Parathyroid adenoma (tissue), 2 donors: ENCODE measurements around the gene SOCS1.

Experiments used
- H2AFZ ChIP-seq: fragments of 300-600 bp; sonication (generic); one replicate; pipeline ENCODE4 v1.7.0; 2017; ENCODE audit warnings: antibody characterized with exemption, mild to moderate bottlenecking
- H3K27ac ChIP-seq: fragments of 300-600 bp; sonication (generic); one replicate; pipeline ENCODE4 v1.7.0; 2017
- H3K27me3 ChIP-seq: fragments of 300-600 bp; sonication (generic); one replicate; pipeline ENCODE4 v1.7.0; 2017; ENCODE audit warnings: low read length; ENCODE audit not compliant: control insufficient read depth, insufficient read depth
- H3K36me3 ChIP-seq: fragments of 300-600 bp; sonication (generic); one replicate; pipeline ENCODE4 v1.7.0; 2017; ENCODE audit warnings: low read length; ENCODE audit not compliant: control insufficient read depth, insufficient read depth
- H3K4me1 ChIP-seq: fragments of 300-600 bp; sonication (generic); one replicate; pipeline ENCODE4 v1.7.0; 2017; ENCODE audit warnings: control low read depth
- H3K4me2 ChIP-seq: fragments of 300-600 bp; sonication (generic); one replicate; pipeline ENCODE4 v1.7.0; 2017; ENCODE audit warnings: low read length
- H3K4me3 ChIP-seq: fragments of 300-600 bp; sonication (generic); one replicate; pipeline ENCODE4 v1.7.0; 2017; ENCODE audit warnings: low read depth, low read length
- H3K79me2 ChIP-seq: fragments of 300-600 bp; sonication (generic); one replicate; pipeline ENCODE4 v1.7.0; 2017; ENCODE audit warnings: control low read depth
- H3K9ac ChIP-seq: fragments of 300-600 bp; sonication (generic); one replicate; pipeline ENCODE4 v1.7.0; 2017; ENCODE audit warnings: mild to moderate bottlenecking
- H3K9me3 ChIP-seq: fragments of 300-600 bp; sonication (generic); one replicate; pipeline ENCODE4 v1.7.0; 2017; ENCODE audit warnings: low read length; ENCODE audit not compliant: control insufficient read depth
- TF ChIP-seq, protein P1 (sequence below): fragments of 300-600 bp; sonication (generic); IDR thresholded peaks from one replicate; pipeline ENCODE4 v1.7.0; 2017; ENCODE audit warnings: antibody characterized with exemption, mild to moderate bottlenecking
- donor health status: primary hyperparathyroidism.

SOCS1 gene

DNA sequence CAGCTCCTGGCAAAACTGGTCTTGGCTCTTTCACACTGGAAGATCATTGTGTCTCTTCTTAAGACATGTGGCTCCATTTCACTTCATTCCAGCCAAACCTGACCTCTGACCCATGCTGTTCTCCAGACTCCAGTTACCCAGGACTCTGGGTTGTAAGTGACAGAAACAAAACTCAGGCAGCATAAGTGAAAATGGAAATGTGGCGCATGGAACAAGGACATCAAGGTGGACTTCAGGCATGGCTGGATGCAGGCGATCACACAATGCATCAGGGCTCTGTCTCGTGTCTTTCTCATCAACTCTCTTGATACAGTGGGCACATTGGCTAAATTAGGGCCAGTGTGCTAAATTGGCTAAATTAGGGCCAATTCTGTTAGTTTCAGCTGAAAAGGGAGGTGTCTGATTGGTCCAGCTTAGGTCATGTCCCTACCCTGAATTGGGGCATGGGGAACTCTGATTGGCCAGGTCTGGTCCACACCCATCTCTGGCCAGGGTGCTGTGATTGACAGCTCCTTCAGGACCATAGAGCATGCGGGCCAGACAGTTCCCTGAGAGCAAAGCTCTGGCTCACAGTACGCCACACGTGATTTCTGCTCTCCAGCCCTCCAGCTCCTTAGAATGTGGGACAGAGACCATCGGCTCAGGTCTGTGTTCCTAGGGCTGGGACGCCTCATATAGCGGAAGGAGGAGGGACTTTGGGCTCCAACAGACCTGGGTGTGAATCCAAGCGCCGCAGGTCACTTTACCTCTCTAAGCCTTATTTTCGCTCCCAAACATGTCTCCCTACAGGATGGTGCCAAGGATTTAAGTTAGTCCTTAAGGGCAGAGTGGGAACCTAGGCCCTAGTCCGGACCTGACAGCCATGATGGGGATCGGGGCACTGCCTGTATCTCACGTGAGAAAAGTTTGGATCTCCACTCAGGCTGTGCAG, 17.5 kb downstream of the SOCS1 start:
- Histone ChIP-seq H3K27me3 (no peaks in the 10 kb centered on the region), H3K9me3 (no peaks in the 10 kb centered on the region), H3K79me2 (no peaks in the 10 kb centered on the region), H3K4me3 (no peak overlapping the region), H3K36me3 (no peaks in the 10 kb centered on the region), H3K9ac (no peak overlapping the region), H3K4me1 (no peaks in the 10 kb centered on the region), H3K4me2 (no peak overlapping the region), H2AFZ (no peak overlapping the region), H3K27ac (no peak overlapping the region)
- TF ChIP-seq, protein P1, sequence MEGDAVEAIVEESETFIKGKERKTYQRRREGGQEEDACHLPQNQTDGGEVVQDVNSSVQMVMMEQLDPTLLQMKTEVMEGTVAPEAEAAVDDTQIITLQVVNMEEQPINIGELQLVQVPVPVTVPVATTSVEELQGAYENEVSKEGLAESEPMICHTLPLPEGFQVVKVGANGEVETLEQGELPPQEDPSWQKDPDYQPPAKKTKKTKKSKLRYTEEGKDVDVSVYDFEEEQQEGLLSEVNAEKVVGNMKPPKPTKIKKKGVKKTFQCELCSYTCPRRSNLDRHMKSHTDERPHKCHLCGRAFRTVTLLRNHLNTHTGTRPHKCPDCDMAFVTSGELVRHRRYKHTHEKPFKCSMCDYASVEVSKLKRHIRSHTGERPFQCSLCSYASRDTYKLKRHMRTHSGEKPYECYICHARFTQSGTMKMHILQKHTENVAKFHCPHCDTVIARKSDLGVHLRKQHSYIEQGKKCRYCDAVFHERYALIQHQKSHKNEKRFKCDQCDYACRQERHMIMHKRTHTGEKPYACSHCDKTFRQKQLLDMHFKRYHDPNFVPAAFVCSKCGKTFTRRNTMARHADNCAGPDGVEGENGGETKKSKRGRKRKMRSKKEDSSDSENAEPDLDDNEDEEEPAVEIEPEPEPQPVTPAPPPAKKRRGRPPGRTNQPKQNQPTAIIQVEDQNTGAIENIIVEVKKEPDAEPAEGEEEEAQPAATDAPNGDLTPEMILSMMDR = no peak

DNA sequence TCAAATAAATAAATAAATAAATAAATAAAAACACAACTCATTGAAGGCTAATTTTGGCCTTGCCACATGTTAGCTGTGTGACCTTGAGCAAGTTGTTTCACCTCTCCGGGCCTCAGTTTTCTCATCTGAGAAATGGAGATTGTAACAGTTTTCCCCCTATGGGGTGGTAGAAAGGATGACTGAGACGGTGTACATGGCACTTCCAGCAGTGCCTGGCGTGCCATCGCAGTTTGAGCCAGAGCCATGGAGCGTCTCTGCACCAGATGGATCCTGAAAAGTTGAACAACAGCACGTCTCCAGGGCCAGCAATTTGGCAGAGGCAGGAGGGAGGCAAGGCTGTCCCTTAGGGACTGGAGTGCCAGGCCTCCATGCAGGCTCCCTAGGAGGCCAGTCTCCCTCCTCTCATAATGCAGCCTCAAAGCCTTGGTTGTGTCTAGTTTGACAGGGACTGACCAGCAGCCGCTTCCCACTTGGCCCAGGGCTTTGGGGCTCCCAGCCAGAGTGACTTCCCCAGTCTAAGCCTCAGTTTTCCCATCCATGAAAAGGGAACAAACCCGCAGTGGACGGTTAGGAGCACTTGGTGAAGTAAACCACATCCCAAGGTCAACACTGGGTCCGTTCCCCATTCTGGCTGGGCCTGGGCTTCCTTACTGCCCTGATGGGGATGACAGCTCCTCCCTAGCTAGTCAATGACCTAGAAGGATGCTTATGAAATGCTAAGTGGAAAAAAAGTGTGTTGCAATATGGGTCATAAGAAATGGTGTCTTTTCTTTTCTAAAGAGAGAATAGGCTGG, 19.3 kb downstream of the SOCS1 start:
- H3K4me2 ChIP-seq = no peak overlapping the region
- no peak overlapping the region for H3K9ac ChIP-seq
- H3K79me2 ChIP-seq = no peaks in the 10 kb centered on the region
- H3K36me3 ChIP-seq = no peaks in the 10 kb centered on the region
- no peaks in the 10 kb centered on the region for H3K27me3 ChIP-seq
- no peak overlapping the region for H3K4me3 ChIP-seq
- no peak overlapping the region for H3K27ac ChIP-seq
- TF ChIP-seq, protein P1 = no peak
- no peak overlapping the region for H2AFZ ChIP-seq
- H3K9me3 ChIP-seq = no peaks in the 10 kb centered on the region
- H3K4me1 ChIP-seq = no peaks in the 10 kb centered on the region

- no peak overlapping the region for H3K27ac ChIP-seq
- no peak overlapping the region for H3K4me3 ChIP-seq
- no peaks in the 10 kb centered on the region for H3K36me3 ChIP-seq
- H3K79me2 ChIP-seq = no peaks in the 10 kb centered on the region
- no peak overlapping the region for H3K4me2 ChIP-seq
- H3K9me3 ChIP-seq = no peaks in the 10 kb centered on the region
- H2AFZ ChIP-seq = no peak overlapping the region
- no peaks in the 10 kb centered on the region for H3K4me1 ChIP-seq
- TF ChIP-seq, protein P1 = no peak
- no peak overlapping the region for H3K9ac ChIP-seq
- H3K27me3 ChIP-seq = no peaks in the 10 kb centered on the region
Observed at GRCh38 chr16:11235703-11235991, 20.4 kb downstream of the SOCS1 start.

DNA sequence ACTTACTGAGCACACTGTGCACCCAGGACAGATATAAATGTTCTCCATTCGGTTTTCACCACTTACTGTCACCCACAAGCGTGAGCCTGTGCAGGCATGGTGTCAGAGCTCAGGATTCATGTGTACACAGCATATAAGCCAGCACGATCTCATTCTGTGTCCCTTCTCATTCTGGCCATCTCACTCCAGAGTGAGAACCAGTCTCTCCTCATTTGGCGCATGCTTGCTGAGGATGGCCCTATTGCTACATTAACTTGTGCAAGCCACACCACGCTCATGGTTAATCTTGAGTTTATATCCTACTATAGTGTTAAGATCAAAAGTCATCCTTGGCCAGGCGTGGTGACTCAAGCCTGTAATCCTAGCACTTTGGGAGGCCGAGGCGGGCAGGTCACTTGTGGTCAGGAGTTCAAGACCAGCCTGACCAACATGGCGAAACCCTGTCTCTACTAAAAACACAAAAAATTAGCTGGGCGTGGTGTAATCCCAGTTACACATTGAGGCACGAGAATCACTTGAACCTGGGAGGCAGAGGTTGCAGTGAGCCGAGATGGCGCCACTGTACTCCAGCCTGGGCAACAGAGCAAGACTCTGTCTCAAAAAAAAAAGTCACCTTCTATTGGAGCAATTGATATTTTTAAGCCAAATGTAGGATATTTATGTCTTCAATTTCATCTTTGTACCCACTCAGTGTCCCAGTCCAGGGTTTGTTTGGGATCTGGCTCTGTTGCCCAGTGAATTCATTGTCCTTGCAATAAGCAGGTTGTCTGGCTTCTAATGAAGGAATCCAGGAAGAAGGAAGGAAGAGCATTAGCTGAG, 20.9 kb downstream of the SOCS1 start:
- TF ChIP-seq, protein P1 = no peak
- no peaks in the 10 kb centered on the region for H3K9me3 ChIP-seq
- H3K36me3 ChIP-seq = no peaks in the 10 kb centered on the region
- H3K4me3 ChIP-seq = no peak overlapping the region
- no peaks in the 10 kb centered on the region for H3K4me1 ChIP-seq
- H2AFZ ChIP-seq = no peak overlapping the region
- no peaks in the 10 kb centered on the region for H3K27me3 ChIP-seq
- no peak overlapping the region for H3K4me2 ChIP-seq
- no peak overlapping the region for H3K27ac ChIP-seq
- H3K79me2 ChIP-seq = no peaks in the 10 kb centered on the region
- no peak overlapping the region for H3K9ac ChIP-seq
